ENCODE results near the gene GRM6.

GRCh38 chr5:178994580-178995340, at the start of gene GRM6:
- TF ChIP-seq CTCF (IDR thresholded peaks at IDR 0.05), result no peak
- TF ChIP-seq POLR2AphosphoS5 (IDR thresholded peaks at IDR 0.05), result no peak
- TF ChIP-seq POLR2A (IDR thresholded peaks at IDR 0.05), result no peak
- no peak for TF ChIP-seq EP300 (IDR thresholded peaks at IDR 0.05)
